K562 (cell line): ENCODE data around the gene DEDD. TPM values are rescaled to one million over a fixed set of nuclear protein-coding genes. Genes with fewer than 3 reads are reported as not detected.

Experiments used
- ATF7 ChIP-seq: fragments of 450-650 bp; IDR thresholded peaks from 2 replicates; pipeline ENCODE4 v1.7.1; 2014; ENCODE audit warnings: mild to moderate bottlenecking, moderate library complexity
- BMI1 ChIP-seq: fragments of 150-350 bp; IDR thresholded peaks from 2 replicates; pipeline ENCODE4 v1.6.1; 2014; ENCODE audit warnings: low read length
- CSDE1 ChIP-seq, 2 experiments: fragments of 450-650 bp; IDR thresholded peaks; 2 replicates each; pipeline ENCODE4 v1.6.1; 2016; ENCODE audit warnings: mild to moderate bottlenecking in 1 of 2
- DPF2 ChIP-seq: fragments of 450-650 bp; IDR thresholded peaks from 2 replicates; pipeline ENCODE4 v1.6.1; 2016
- ERF ChIP-seq: fragments of 450-650 bp; formaldehyde crosslinking; IDR thresholded peaks from 2 replicates; pipeline ENCODE4 v1.4.0; 2020; ENCODE audit warnings: mild to moderate bottlenecking, mixed read lengths
- ETV1 ChIP-seq: fragments of 450-650 bp; conservative IDR thresholded peaks from 2 replicates; pipeline ENCODE4 v1.6.1; 2016; ENCODE audit warnings: missing genetic modification characterization, control low read depth, low read depth, missing compliant biosample characterization
- ETV6 ChIP-seq, 3 experiments: fragments of 150-350 bp in 1 of 3; sonication (generic) in 1 of 3; formaldehyde crosslinking in 1 of 3; IDR thresholded peaks; 2 replicates each; pipeline versions ENCODE4 v1.6.1 to v1.8.0; 2014 to 2022; ENCODE audit warnings: borderline replicate concordance in 2 of 3, low read depth in 2 of 3, antibody characterized with exemption in 1 of 3, low read length in 1 of 3, mild to moderate bottlenecking in 1 of 3, missing genetic modification reagents in 1 of 3
- HES1 ChIP-seq: fragments of 450-650 bp; IDR thresholded peaks from 2 replicates; pipeline ENCODE4 v1.6.1; 2016; ENCODE audit warnings: low read depth, mild to moderate bottlenecking, moderate library complexity
- HNRNPH1 ChIP-seq: fragments of 200-400 bp; formaldehyde crosslinking; optimal IDR thresholded peaks from 2 replicates; pipeline ENCODE3; 2017; ENCODE audit warnings: low read depth, mild to moderate bottlenecking, low read length, moderate library complexity
- KDM1A ChIP-seq, 2 experiments: fragments of 450-650 bp; IDR thresholded peaks; 2 replicates each; pipeline ENCODE4 v1.6.1; 2016; ENCODE audit warnings: mild to moderate bottlenecking in 2 of 2
- LCOR ChIP-seq: sonication (generic); formaldehyde crosslinking; IDR thresholded peaks from 2 replicates; pipeline ENCODE4 v1.8.0; 2022; ENCODE audit warnings: mild to moderate bottlenecking, missing genetic modification reagents
- POLR2A ChIP-seq: fragments of 450-650 bp; conservative IDR thresholded peaks from 2 replicates; pipeline ENCODE4 v1.6.1; 2016
- SMAD4 ChIP-seq: fragments of 250-450 bp; sonication (Bioruptor Pico); conservative IDR thresholded peaks from 2 replicates; pipeline ENCODE4 v1.8.0; 2021; ENCODE audit warnings: inconsistent platforms, mild to moderate bottlenecking, moderate library complexity
- TSC22D4 ChIP-seq: fragments of 450-650 bp; IDR thresholded peaks from 2 replicates; pipeline ENCODE4 v1.6.1; 2016; ENCODE audit warnings: missing genetic modification characterization, missing biosample characterization, control low read depth
- ZBTB8A ChIP-seq: fragments of 450-650 bp; IDR thresholded peaks from 2 replicates; pipeline ENCODE4 v1.6.1; 2018; ENCODE audit warnings: mild to moderate bottlenecking, moderate library complexity; ENCODE audit not compliant: partially characterized antibody
- ZNF24 ChIP-seq: fragments of 450-650 bp; IDR thresholded peaks from 2 replicates; pipeline ENCODE4 v1.6.1; 2016
- polyA plus RNA-seq, 8 experiments: library from polyadenylated mRNA; depleted of rRNA in 4 of 8; stranded (reverse) in 5 of 8; unstranded in 3 of 8; fragments of >200 nt; fragmentation: Nextera tagmentation in 2 of 8; fragmentation: Illumina TruSeq in 1 of 8; extraction: Ambion mirVana in 2 of 8; extraction: Trizol in 1 of 8; gene quantifications; 2 replicates each; pipeline versions ENCODE4 v1.2.1 to v1.2.3, GENCODE V29; 2011 to 2014; ENCODE audit warnings: inconsistent platforms in 1 of 8, missing spikeins in 1 of 8
- total RNA-seq, 7 experiments: library from RNA; depleted of rRNA in 6 of 7; stranded (reverse); fragments of >200 nt in 6 of 7; fragmentation: Illumina TruSeq in 2 of 7; extraction: Trizol in 2 of 7; gene quantifications; 2 replicates each; pipeline versions ENCODE4 v1.2.1 to v1.2.3, GENCODE V29; 2011 to 2021; ENCODE audit warnings: low replicate concordance in 1 of 7
- TF ChIP-seq, protein P1 (sequence below): fragments of 450-650 bp; conservative IDR thresholded peaks from 2 replicates; pipeline ENCODE4 v1.6.1; 2016; ENCODE audit warnings: missing genetic modification characterization, low read depth, mild to moderate bottlenecking, missing compliant biosample characterization, moderate library complexity
- TF ChIP-seq, protein P2 (sequence below), 2 experiments: fragments of 450-650 bp in 1 of 2; sonication (generic) in 1 of 2; formaldehyde crosslinking in 1 of 2; IDR thresholded peaks in 1 of 2; conservative IDR thresholded peaks in 1 of 2; 2 replicates each; pipeline versions ENCODE4 v1.6.1 to v1.8.1; 2016 to 2023; ENCODE audit warnings: mild to moderate bottlenecking in 2 of 2, moderate library complexity in 2 of 2, inconsistent platforms in 1 of 2, missing genetic modification reagents in 1 of 2
- TF ChIP-seq, protein P3 (sequence below), 2 experiments: fragments of 450-650 bp; conservative IDR thresholded peaks; 2 replicates each; pipeline ENCODE4 v1.6.1; 2017; ENCODE audit warnings: mild to moderate bottlenecking in 2 of 2, moderate library complexity in 2 of 2
- TF ChIP-seq, protein P4 (sequence below): sonication (generic); formaldehyde crosslinking; IDR thresholded peaks from 2 replicates; pipeline ENCODE4 v1.8.0; 2022; ENCODE audit warnings: mild to moderate bottlenecking, low read depth, missing genetic modification reagents
- TF ChIP-seq, protein P5 (sequence below): sonication (generic); formaldehyde crosslinking; IDR thresholded peaks from 2 replicates; pipeline ENCODE4 v1.8.1; 2022; ENCODE audit warnings: missing genetic modification reagents

Gene DEDD
- total and polyA plus RNA-seq, 9 of the 15 experiments (the other 6 are each of a cell fraction or from before 2014, with no cell fraction given), result 11.6 to 41.0 (median 16.8) TPM

DNA sequence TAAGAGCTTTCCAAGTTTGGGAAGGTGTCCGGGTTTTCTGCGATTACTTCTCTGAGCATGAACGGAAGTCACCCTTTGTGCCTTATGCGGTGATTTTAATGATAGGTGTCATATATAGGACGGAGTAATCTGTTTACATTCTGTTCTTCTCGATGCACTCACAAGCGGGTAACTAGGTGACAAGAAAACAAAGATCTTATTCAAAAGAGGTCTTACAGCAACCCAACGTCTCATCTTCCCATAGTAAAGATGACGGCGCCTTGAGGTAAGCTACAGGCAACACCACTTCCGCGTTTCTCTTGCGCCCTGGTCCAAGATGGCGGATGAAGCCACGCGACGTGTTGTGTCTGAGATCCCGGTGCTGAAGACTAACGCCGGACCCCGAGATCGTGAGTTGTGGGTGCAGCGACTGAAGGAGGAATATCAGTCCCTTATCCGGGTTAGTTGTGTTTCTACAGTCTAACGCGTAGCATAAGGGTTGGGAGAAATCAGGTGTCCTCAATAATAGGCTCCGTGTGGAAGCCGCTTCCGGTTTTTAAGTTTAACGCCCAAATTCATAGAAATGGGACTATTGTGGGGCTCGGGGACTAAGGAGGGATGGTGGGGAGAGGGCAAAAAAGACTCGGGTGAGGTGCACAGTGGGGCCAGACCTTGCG lies 21.3 kb upstream of the DEDD start, which contains the start of gene UFC1 (continued):
- TF ChIP-seq, protein P1, sequence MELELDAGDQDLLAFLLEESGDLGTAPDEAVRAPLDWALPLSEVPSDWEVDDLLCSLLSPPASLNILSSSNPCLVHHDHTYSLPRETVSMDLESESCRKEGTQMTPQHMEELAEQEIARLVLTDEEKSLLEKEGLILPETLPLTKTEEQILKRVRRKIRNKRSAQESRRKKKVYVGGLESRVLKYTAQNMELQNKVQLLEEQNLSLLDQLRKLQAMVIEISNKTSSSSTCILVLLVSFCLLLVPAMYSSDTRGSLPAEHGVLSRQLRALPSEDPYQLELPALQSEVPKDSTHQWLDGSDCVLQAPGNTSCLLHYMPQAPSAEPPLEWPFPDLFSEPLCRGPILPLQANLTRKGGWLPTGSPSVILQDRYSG (tag), result peak; percentile 71
- TF ChIP-seq HNRNPH1 (no peak), BMI1 (no peak), KDM1A (IDR thresholded peaks at IDR 0.05) (no peak), POLR2A (peak; percentile 94), ZBTB8A (no peak), HES1 (0 out of 2 replicates have a peak, but pooled peaks have one; percentile 40), ETV1 (tag) (peak; percentile 61), ETV6 (IDR thresholded peaks at IDR 0.05; ENCODE audit: borderline replicate concordance in 1 of 2, low read depth in 2 of 2, low read length in 1 of 2) (0 out of 4 replicates have a peak, but pooled peaks of 1 of the 2 experiments have one; percentile 40), ETV6 (CRISPR knock-in tag; IDR thresholded peaks at IDR 0.05; ENCODE audit: borderline replicate concordance) (no peak), TSC22D4 (no peak), DPF2 (no peak), ATF7 (peak; percentile 76), ERF (CRISPR knock-in tag) (0 out of 2 replicates have a peak, but pooled peaks have one; percentile 33), CSDE1 (IDR thresholded peaks at IDR 0.05) (peak; percentile 51 to 87; a peak in 2 of 4 replicates), SMAD4 (peak; percentile 57; the same call in 1 of the 2 replicates), LCOR (CRISPR knock-in tag) (peak; percentile 94), ZNF24 (peak; percentile 8; the same call in 1 of the 2 replicates)
- TF ChIP-seq, protein P2, sequence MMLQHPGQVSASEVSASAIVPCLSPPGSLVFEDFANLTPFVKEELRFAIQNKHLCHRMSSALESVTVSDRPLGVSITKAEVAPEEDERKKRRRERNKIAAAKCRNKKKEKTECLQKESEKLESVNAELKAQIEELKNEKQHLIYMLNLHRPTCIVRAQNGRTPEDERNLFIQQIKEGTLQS (IDR thresholded peaks at IDR 0.05), result no peak; the same call in 1 of the 2 replicates
- TF ChIP-seq, protein P2 (CRISPR knock-in tag; conservative IDR thresholded peaks at IDR 0.05), result peak; percentile 73; the same call in 1 of the 2 replicates
- TF ChIP-seq, protein P3, sequence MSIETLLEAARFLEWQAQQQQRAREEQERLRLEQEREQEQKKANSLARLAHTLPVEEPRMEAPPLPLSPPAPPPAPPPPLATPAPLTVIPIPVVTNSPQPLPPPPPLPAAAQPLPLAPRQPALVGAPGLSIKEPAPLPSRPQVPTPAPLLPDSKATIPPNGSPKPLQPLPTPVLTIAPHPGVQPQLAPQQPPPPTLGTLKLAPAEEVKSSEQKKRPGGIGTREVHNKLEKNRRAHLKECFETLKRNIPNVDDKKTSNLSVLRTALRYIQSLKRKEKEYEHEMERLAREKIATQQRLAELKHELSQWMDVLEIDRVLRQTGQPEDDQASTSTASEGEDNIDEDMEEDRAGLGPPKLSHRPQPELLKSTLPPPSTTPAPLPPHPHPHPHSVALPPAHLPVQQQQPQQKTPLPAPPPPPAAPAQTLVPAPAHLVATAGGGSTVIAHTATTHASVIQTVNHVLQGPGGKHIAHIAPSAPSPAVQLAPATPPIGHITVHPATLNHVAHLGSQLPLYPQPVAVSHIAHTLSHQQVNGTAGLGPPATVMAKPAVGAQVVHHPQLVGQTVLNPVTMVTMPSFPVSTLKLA (conservative IDR thresholded peaks at IDR 0.05), result peak; percentile 89 to 93
- TF ChIP-seq, protein P4, sequence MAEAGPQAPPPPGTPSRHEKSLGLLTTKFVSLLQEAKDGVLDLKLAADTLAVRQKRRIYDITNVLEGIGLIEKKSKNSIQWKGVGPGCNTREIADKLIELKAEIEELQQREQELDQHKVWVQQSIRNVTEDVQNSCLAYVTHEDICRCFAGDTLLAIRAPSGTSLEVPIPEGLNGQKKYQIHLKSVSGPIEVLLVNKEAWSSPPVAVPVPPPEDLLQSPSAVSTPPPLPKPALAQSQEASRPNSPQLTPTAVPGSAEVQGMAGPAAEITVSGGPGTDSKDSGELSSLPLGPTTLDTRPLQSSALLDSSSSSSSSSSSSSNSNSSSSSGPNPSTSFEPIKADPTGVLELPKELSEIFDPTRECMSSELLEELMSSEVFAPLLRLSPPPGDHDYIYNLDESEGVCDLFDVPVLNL, result 0 out of 2 replicates have a peak, but pooled peaks have one; percentile 19
- TF ChIP-seq, protein P5, sequence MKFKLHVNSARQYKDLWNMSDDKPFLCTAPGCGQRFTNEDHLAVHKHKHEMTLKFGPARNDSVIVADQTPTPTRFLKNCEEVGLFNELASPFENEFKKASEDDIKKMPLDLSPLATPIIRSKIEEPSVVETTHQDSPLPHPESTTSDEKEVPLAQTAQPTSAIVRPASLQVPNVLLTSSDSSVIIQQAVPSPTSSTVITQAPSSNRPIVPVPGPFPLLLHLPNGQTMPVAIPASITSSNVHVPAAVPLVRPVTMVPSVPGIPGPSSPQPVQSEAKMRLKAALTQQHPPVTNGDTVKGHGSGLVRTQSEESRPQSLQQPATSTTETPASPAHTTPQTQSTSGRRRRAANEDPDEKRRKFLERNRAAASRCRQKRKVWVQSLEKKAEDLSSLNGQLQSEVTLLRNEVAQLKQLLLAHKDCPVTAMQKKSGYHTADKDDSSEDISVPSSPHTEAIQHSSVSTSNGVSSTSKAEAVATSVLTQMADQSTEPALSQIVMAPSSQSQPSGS, result no peak
